H1 (cell line): ENCODE measurements around the gene SERPINA10. TPM values are rescaled to one million over a fixed set of nuclear protein-coding genes. Genes with fewer than 3 reads are reported as not detected.

Source experiments
- BACH1 ChIP-seq: IDR thresholded peaks from 2 replicates; pipeline ENCODE4 v1.6.1; 2012; ENCODE audit warnings: low read length, improper control_type of control experiment
- CEBPB ChIP-seq: IDR thresholded peaks from 2 replicates; pipeline ENCODE4 v1.6.1; 2012; ENCODE audit warnings: low read depth, low read length
- POU5F1 ChIP-seq: IDR thresholded peaks from 2 replicates; pipeline ENCODE4 v1.6.1; 2011; ENCODE audit warnings: low read depth, mild to moderate bottlenecking, low read length, moderate library complexity
- SIRT6 ChIP-seq: IDR thresholded peaks from one replicate; pipeline ENCODE4 v1.7.1; 2012; ENCODE audit warnings: low read length, inconsistent platforms
- TAF1 ChIP-seq: IDR thresholded peaks from 2 replicates; pipeline ENCODE4 v1.6.1; 2011; ENCODE audit warnings: mild to moderate bottlenecking, low read depth, low read length
- polyA plus RNA-seq, 7 experiments: library from polyadenylated mRNA; depleted of rRNA in 3 of 7; stranded (reverse) in 5 of 7; unstranded in 2 of 7; fragments of >200 nt in 5 of 7; fragments of 200-250 nt in 2 of 7; gene quantifications; 1 replicate in 5 of 7; 2 replicates in 1 of 7; 4 replicates in 1 of 7; pipeline versions ENCODE4 v1.2.1 to v1.2.3, GENCODE V29; 2011 to 2013; ENCODE audit warnings: missing spikeins in 2 of 7, mixed read lengths in 2 of 7
- total RNA-seq: library from RNA; stranded (reverse); fragmentation: NEBNext Ultra II Directional; extraction: Animal tissue kit (Norgen Biotek cat#: 25700); gene quantifications from 2 replicates; pipeline ENCODE4 v1.2.1, GENCODE V29; 2021
- TF ChIP-seq, protein P1 (sequence below): fragments of 300-600 bp; sonication (generic); IDR thresholded peaks from 2 replicates; pipeline ENCODE4 v1.7.1; 2012; ENCODE audit warnings: low read length, moderate library complexity, mild to moderate bottlenecking, inconsistent platforms; ENCODE audit not compliant: insufficient replicate concordance

SERPINA10 gene
- total and polyA plus RNA-seq, 2 of the 8 experiments (the other 6 are each of a cell fraction or from before 2014, with no cell fraction given): not detected

DNA sequence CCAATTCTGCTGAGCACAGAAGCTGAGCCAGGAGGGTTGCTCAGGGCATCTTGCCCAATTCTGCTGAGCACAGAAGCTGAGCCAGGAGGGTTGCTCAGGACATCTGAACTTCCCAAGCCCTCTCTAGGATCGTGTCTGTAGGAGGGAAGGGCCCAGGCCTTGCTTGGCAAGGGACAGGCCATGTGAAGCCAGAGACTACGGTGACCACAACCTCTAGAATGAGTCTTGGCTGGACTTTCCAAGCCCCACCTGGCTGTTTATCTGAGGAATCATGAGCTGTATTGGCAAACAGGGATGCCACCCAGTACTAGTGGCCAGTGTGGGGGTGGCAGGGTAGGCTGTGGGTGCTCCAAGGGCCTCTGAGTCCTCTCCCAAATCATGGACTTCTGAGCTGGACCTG, 37.8 kb upstream of the SERPINA10 start (continued):
- TF ChIP-seq, protein P1, sequence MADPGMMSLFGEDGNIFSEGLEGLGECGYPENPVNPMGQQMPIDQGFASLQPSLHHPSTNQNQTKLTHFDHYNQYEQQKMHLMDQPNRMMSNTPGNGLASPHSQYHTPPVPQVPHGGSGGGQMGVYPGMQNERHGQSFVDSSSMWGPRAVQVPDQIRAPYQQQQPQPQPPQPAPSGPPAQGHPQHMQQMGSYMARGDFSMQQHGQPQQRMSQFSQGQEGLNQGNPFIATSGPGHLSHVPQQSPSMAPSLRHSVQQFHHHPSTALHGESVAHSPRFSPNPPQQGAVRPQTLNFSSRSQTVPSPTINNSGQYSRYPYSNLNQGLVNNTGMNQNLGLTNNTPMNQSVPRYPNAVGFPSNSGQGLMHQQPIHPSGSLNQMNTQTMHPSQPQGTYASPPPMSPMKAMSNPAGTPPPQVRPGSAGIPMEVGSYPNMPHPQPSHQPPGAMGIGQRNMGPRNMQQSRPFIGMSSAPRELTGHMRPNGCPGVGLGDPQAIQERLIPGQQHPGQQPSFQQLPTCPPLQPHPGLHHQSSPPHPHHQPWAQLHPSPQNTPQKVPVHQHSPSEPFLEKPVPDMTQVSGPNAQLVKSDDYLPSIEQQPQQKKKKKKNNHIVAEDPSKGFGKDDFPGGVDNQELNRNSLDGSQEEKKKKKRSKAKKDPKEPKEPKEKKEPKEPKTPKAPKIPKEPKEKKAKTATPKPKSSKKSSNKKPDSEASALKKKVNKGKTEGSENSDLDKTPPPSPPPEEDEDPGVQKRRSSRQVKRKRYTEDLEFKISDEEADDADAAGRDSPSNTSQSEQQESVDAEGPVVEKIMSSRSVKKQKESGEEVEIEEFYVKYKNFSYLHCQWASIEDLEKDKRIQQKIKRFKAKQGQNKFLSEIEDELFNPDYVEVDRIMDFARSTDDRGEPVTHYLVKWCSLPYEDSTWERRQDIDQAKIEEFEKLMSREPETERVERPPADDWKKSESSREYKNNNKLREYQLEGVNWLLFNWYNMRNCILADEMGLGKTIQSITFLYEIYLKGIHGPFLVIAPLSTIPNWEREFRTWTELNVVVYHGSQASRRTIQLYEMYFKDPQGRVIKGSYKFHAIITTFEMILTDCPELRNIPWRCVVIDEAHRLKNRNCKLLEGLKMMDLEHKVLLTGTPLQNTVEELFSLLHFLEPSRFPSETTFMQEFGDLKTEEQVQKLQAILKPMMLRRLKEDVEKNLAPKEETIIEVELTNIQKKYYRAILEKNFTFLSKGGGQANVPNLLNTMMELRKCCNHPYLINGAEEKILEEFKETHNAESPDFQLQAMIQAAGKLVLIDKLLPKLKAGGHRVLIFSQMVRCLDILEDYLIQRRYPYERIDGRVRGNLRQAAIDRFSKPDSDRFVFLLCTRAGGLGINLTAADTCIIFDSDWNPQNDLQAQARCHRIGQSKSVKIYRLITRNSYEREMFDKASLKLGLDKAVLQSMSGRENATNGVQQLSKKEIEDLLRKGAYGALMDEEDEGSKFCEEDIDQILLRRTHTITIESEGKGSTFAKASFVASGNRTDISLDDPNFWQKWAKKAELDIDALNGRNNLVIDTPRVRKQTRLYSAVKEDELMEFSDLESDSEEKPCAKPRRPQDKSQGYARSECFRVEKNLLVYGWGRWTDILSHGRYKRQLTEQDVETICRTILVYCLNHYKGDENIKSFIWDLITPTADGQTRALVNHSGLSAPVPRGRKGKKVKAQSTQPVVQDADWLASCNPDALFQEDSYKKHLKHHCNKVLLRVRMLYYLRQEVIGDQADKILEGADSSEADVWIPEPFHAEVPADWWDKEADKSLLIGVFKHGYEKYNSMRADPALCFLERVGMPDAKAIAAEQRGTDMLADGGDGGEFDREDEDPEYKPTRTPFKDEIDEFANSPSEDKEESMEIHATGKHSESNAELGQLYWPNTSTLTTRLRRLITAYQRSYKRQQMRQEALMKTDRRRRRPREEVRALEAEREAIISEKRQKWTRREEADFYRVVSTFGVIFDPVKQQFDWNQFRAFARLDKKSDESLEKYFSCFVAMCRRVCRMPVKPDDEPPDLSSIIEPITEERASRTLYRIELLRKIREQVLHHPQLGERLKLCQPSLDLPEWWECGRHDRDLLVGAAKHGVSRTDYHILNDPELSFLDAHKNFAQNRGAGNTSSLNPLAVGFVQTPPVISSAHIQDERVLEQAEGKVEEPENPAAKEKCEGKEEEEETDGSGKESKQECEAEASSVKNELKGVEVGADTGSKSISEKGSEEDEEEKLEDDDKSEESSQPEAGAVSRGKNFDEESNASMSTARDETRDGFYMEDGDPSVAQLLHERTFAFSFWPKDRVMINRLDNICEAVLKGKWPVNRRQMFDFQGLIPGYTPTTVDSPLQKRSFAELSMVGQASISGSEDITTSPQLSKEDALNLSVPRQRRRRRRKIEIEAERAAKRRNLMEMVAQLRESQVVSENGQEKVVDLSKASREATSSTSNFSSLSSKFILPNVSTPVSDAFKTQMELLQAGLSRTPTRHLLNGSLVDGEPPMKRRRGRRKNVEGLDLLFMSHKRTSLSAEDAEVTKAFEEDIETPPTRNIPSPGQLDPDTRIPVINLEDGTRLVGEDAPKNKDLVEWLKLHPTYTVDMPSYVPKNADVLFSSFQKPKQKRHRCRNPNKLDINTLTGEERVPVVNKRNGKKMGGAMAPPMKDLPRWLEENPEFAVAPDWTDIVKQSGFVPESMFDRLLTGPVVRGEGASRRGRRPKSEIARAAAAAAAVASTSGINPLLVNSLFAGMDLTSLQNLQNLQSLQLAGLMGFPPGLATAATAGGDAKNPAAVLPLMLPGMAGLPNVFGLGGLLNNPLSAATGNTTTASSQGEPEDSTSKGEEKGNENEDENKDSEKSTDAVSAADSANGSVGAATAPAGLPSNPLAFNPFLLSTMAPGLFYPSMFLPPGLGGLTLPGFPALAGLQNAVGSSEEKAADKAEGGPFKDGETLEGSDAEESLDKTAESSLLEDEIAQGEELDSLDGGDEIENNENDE: no peak
- TF ChIP-seq POU5F1 (no peak), CEBPB (no peak), BACH1 (no peak), TAF1 (no peak), SIRT6 (no peak)
